Vagina (tissue), 2 donors: Measurements from ENCODE around the gene LINGO1.

Source experiments
- POLR2A ChIP-seq, 2 donors: fragments of 450-650 bp; IDR thresholded peaks; one replicate each; pipeline ENCODE4 v1.6.1; 2017; ENCODE audit warnings: antibody characterized with exemption in 2 of 2, mild to moderate bottlenecking in 2 of 2, moderate library complexity in 2 of 2
- TF ChIP-seq, protein P1 (sequence below), 3 experiments: fragments of 450-650 bp in 2 of 3; fragments of 200-600 bp in 1 of 3; sonication (generic) in 1 of 3; IDR thresholded peaks; one replicate each; pipeline ENCODE4 v1.5.1; 2017 to 2019; ENCODE audit warnings: antibody characterized with exemption in 3 of 3, mild to moderate bottlenecking in 2 of 3, moderate library complexity in 2 of 3

DNA sequence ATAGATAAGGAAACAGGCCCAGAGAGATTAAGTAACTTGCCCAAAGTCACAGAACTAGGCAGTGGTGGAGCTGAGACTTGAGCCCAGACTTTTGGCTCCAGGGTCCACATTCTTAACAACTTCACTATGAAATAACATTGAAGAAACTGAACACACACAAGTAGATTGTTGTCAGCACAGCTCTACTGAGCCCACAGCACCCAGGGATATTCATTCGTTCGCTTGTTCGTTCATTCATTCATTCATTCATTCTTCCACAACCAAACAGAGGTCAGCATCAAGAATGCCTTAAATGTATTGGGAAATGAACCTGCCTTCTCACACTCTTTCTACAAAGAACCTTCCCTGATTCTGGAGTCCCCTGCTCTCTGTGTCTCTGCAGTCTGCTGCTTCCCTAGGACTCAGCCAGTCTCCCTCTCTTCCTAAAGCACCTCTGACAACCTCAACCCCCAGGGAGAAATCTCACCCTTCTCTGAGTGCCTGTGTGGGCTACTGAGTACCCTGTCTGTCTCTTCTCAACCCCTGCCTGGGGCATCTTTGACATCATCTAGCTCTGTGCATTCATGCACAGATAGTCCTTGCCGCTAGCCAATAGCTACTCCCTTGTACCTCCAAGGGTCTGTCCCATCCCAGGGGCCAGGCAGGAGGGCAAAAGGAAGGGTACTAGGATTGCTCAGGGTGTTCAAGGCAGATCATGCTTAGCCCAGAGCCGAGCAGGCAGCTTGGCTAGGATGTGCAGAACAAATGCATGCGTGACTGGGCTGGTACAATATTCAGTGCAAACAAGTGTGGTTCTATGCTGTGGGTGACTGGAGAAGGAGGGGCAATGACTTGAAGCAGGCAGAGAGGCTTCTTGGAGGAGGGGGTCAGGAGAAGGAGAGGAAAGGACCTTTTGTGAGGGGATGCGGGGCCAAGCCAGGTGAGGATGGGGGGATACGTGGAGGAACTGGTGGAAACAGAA is 3.4 kb downstream of the LINGO1 start:
- TF ChIP-seq, protein P1, sequence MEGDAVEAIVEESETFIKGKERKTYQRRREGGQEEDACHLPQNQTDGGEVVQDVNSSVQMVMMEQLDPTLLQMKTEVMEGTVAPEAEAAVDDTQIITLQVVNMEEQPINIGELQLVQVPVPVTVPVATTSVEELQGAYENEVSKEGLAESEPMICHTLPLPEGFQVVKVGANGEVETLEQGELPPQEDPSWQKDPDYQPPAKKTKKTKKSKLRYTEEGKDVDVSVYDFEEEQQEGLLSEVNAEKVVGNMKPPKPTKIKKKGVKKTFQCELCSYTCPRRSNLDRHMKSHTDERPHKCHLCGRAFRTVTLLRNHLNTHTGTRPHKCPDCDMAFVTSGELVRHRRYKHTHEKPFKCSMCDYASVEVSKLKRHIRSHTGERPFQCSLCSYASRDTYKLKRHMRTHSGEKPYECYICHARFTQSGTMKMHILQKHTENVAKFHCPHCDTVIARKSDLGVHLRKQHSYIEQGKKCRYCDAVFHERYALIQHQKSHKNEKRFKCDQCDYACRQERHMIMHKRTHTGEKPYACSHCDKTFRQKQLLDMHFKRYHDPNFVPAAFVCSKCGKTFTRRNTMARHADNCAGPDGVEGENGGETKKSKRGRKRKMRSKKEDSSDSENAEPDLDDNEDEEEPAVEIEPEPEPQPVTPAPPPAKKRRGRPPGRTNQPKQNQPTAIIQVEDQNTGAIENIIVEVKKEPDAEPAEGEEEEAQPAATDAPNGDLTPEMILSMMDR (IDR thresholded peaks at IDR 0.05), result no peak
- no peak for TF ChIP-seq POLR2A (IDR thresholded peaks at IDR 0.05)
